ENCODE data around the gene AOPEP.
"Not testable (repeated sequence)": the region's sequence is repeated elsewhere in the genome, so short reads cannot be mapped to it uniquely, and the experiment has no call there.

Gene AOPEP

DNA sequence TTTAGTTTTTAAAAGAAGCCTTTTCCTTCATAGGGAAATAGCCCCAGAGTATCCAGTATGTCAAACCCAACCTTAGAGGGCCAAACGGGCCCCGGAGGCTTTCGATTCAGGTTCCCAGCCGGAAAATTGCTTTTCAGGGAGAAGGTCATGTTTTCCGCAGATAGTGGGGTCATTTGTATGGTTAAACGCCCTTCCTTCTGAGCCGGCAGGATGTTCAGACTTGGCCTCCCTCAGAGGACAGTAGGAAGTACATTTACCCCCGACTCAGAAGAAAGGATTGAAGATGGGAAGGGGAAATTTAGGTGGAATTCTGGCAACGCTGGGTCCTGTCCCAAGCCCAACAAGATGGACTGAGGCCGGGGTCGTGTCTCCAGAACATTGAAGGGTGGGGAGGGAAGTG, 195.2 kb downstream of the AOPEP start:
- no peak for DNase-seq

DNA sequence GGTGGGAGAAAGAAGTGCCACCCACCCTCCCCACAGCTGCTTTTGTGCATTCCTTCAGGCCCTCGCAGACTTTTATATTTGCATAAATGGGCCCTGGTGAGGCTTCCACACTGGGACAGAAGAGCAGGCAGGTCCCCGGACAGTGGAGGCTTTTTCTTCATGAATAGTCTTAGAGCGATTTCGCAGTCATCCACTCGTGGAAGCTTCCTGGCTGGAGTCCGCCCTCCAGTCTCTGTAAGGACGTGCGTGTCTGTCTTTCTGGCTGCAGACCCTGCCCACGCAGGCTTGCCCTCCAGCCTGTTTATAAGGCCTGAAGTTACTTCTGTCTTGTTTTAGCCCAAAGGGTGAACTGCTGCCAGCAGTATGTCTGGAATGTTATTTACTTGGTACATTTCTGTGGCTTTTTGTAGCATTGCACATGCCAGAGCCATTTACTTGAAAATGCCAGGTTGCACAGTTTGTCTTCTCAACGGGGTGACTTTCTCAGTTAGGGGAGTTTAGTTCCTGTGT, 195.7 kb downstream of the AOPEP start:
- peak in 1 of 2 experiments; percentile 43 for DNase-seq

DNA sequence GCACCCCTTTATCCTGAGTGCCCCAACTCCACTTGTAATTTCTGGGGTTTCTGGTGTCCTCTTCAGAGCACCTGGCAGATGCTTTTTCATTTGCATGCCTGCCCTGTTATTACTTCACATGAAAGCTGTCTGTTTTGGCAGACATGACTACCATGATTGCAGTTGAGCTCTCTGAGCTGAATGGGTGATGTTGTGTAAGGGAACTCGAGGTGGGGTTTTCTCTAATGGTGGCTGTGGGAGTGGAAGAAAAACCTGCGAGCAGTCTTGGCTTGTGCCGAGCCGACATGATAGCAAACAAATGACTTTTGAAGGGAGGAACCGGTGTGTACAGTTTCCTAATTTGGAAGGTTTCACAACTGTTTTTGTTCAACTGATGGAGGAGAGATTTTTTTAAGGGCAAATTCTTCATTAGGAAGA, 196.2 kb downstream of the AOPEP start:
- DNase-seq, result peak in 1 of 2 experiments; percentile 43

DNA sequence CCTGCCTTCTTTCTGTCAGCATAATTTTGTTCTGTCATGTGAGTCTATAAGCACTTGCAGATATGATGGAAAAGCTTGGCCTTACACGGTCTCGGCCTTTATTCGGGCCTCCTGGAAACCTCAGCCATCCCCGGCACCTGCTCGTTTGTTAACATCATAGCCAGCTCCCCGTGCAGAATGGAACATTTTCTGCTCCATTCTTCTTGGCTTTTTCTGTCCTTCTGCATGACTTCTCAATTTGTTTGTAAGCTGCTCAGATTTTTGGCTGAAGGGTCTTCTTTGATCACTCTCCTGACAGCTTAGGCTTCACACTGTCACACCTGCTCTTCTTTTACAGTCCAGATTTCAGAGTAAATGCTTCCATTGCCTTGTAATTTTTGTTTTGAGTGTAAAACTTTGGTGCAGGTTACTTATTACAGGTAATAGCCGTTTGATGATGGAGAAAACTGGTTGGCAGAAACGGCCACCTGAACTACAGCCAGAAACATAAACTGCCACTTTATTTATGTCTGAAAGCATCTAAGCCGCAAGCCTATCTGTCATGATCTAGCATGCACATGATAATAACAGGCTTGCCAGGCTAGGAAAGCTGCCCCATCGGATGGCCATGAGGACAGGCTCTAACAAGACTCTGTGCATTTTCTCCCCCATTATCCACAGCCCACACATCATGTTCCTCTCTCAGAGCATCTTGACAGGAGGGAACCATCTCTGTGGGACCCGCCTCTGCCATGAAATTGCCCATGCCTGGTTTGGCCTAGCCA, 197.0 kb downstream of the AOPEP start:
- DNase-seq, result peak in 1 of 2 experiments; percentile 59

DNA sequence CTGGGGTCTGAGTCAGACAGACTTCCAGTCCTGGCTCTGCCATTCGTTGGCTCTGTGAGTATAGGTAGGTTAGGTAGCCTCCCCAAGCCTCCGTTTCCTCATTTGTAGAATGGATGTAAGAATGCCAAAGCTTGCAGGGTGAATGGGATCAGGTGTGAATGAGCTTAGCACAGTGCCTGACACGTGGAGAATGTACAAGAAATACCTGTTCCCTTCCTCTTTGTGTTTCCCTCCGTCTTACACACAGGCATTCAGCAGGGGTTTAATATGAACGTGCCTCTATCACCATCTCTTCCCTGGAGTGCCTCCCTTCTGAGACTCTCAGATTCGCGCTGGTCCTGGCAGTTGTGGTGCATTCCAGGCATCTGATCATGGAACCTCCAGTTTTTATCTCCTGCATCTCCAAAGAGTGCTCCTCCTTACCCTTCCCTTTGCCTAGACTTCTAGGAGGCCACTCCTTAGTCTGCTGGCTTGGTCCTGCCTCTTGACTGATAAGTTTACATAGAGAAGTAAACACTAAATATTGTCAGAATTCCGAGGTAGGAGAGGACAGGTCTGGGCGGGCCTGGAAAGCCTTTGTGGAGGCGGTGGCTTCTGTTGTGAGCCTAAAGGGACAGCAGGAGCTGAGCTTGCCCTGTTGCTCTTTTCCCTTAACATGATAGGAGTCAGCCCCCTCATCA, 199.4 kb downstream of the AOPEP start:
- DNase-seq, result no peak

DNA sequence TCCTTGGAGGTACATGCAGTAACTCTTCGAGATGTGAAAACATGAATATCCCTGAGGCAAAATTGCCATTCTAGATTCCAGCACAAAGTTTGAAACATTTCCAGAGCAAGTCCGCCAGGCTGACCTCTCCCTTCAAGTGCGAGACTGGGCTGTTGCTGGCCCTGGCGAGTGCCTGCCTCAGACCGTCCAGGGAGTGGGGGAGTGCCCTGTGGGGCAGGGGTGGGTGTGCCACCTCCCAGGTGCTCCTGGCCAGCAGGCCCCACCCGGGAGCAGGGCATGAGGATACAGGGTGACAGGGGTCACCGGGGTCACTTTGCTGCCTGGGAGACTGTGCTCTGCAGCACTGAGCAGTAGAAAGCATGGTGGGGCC, 199.9 kb downstream of the AOPEP start:
- DNase-seq, result no peak

DNA sequence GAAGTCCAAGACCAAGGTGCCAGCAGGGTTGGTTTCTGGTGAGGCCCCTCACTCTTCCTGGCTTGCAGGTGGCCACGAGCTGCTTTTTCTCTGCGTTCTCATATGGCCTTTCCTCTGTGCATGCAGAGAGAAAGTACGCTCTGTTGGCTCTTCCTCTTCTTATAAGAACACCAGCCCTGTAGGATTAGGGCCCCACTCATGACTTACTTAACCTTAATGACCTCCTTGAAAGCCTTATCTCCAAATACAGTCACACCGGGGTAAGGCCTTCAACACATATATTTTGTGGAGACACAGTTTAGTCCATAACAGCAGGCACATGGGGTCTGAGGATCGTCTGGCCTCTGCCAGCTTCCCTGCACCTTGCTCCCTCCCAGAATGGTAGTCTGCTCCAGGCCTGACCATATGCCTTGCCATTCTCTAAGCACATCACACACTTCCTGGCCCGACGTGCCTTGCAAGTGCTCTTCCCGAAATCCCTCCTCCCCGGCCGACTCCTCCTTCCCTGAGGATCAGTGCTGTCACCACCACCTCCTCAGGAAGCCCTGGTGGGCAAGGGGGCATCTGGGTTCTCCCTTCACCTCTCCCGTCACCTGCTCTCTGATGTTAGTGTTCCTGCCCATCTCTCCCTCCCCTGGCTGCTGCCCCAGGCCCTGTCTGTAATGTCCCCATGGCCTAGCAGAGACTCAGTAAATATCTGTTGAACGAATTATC, 200.7 kb downstream of the AOPEP start:
- no peak for DNase-seq

DNA sequence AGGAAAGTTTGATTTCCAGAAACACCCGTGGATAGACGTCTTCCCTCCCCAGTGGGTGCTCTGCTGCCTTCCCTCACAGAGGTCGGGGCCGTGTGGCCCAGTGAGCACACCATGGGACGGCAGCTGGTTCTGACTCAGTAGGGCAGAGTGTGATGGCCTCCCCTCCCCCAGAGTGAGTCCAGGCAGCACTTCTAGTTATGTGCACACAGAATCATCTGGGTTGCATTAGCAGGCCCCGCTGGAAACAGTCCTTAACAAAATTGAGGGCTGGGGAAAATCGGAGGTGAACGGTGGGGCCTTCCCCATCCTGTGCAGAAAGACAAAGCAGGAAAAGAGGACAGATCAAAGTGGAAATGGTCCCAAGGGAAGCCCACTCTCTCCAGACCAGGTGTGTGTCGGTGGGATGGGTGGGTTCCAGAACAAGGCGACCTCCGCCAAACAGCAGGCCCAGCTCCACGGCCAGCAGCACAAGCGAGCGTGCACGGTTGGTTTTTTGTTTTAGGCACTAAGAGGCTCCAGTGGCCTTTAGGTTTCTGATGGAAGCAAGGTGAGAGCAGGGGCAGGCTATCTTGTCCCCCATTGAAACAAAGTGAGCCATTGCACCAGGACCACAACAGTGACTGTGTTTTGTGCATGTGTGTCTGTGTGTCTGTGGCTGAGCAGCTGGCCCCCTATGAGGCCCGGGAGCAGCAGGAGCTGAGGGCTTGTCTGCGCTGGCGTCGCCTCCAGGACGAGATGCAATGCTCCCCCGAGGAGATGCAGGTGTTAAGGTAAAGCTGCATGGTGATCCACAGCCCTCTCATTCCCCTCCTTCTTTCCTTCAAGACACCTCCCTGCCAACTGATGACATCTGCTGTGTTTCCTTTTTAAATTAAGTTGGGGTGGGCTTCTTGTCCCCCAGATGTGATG, 201.5 kb downstream of the AOPEP start:
- no peak for DNase-seq

DNA sequence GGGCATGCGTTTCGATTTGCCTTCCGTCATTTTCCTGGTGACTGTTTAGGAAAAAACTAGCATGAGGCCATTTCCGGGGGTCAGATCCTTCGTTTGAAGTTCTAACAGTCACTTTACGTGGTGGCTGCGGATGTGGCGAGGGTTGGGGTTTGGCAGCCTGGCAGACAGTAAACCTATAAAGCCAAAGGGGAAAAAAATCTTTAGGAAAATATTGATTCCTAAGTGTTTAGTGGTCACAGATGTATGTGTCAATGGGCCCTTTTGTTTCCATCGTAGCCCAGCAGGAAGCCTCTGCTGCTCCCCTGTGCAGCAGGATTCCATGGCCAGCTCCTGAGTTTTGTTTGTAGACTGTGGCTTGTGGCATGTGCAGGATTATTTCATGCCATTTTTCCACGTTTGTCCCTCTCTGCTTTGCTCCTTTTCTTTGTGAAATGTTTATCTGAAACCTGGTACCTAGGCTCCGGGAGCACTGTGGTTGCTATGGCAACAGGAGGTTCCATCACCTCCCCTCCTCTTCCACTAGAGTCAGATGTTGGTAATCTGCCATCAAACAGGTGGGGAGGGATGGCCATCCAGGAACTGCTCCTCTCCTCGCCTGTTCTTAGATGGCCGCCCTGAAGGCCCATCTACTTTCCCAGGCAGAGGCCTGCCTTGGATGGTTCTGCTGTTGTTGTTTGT, 202.3 kb downstream of the AOPEP start:
- peak; percentile 33 to 48 for DNase-seq

DNA sequence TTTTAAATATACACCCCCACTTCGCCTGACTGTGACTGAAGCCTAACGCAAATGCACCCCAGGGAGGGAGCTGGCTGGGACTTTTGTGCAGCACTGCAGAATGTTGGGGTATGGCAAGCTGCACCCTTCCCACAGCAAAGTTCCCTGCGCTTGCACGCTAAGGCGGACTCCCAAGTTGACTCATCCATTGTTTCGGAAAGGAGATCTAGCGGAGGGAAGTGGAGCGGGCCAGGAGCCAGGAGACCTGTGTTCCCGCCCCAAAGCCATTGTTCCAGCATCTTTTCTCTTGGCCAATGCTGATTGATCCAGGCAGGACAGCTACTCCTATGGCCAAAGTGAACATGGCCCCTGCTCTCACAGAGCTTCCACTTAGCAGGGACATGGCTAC, 202.9 kb downstream of the AOPEP start:
- DNase-seq, result no peak

DNA sequence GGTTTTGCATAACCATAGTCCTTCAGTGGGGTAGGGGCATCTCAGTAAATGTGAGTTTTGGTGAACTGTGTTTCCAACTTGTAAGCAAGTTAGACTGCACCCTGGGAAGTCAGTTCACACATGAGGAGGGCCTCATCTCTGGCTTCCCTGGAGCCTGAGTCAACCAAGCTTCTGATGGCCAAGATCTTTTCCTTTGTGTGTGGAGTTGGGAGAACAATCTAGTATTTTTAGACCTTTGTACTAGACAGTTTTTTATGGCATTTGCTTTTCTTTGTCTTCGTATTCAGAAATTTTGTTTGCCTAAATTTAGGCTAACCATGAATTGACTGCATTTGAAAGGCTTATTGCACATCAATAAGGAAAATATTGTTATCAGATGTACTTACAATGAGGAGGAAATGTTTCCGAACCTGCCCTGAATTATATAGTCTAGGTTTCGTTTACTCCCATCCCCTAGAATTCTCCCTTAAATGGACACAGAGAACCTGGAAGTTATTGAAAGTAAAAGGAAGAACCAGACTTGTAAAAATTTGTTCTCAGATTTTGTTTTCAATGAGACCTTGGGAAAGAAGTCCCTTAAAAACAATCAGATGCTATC, 204.6 kb downstream of the AOPEP start:
- no peak for DNase-seq

DNA sequence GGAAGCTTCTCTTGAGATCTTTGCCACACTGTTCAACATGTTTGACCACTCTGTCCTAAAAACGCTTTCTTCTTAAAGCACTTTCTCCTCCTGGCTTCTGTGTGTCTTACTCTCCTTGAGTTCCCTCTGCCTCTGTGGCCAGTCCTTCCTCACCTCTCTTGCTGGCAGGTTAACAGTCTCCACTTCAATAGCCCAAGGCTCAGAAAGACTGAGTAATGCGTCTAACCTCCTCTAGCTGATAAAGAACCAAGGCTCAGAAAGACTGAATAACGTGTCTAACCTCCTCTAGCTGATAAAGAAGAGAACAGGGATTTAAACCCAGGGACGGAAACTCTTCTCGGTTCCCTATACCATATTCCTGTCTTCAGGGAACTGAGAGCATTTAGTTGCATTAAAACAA, 205.2 kb downstream of the AOPEP start:
- no peak for DNase-seq

DNA sequence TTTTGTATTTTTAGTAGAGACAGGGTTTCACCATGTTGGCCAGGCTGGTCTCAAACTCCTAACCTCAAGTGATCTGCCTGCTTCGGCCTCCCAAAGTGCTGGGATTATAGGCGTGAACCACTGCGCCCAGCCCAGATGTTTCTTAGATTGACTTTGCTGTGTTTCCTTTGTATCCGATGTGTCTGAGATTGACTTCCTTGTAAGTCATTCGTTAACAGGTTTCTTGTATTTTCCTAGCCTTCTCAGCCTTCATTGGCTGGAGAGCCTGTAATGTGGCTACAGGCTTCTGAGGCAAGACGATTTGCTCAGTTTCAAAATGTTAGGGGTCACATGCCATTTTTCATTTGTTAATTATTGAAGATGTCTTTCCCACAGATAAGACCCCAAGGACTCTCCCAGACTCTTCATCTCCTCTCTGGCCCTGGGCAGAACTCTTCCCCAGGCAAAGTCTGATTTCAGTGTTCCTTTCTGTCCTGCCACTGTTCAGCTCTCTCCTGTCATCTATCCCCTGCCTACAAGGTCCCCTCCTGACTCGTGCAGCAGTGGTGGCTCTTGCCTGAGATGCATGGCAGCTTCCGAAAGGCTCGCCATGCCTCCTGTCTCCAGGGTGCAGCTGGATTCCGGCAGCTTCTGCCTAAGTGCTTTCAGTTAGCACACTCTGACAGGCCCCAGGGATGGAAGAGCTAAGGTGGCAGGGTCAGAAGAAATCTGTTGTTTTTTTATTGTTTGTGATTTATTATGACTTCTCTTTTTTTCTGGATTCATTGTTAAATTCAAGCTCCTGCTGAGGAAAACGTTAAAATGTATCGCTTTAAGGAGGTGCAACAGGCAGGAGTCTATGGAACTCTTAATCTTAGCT, 206.4 kb downstream of the AOPEP start:
- no peak for DNase-seq

DNA sequence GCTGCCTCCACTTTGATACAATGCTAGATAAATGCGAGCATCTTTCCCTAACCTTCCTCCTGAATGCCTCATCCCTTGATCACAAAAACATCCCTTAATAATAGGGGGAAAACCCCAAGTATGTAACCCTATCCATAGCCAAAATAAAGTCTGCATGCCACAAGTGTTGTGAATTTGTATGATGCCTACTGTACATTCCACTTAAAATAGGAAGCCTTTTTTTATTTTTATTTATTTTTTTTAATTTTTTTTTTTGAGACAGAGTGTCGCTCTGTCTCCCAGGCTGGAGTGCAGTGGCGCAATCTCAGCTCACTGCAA, 207.0 kb downstream of the AOPEP start:
- DNase-seq, result no peak

DNA sequence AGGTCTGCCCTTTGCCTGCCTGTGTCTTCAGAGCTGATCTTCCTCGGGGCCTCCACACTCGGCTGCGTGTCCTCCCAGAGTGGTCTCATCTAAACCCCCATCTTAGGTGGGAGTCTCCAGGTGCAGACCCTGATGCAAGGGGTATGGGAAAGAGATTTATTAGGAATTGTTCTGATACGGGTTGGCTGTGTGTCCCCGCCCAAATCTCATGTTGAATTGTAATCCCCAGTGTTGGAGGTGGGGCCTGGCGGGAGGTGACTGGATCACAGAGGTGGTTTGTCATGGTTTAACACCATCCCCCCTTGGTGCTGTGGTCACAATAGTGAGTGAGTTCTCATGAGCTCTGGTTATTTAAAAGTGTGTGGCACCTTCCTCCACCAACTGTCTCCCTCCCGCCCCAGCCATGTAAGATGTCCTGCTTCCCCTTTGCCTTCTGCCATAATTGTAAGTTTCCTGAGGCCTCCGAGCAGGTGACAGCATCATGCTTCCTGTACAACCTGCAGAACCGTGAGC, 208.4 kb downstream of the AOPEP start:
- DNase-seq, result no peak

DNA sequence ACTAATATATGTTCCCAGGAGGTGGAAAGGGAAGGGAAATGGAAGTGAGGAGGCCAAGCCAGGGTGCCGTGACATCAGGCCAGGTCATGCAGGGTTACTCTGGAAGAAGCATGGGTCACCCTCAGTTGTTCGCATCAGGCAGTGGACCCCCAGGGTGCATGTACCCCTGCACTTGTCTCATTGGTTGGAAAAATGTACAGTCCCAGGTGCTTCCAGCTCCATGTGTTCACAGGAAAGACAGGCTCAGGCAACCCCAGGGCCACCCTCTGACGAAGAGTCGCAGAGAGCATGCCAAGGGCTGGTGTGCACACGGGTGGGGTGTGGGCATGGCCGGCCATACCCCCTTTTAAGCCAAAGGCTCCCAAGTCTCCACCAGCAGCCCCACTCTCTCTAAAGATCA, 208.9 kb downstream of the AOPEP start:
- DNase-seq, result no peak

DNA sequence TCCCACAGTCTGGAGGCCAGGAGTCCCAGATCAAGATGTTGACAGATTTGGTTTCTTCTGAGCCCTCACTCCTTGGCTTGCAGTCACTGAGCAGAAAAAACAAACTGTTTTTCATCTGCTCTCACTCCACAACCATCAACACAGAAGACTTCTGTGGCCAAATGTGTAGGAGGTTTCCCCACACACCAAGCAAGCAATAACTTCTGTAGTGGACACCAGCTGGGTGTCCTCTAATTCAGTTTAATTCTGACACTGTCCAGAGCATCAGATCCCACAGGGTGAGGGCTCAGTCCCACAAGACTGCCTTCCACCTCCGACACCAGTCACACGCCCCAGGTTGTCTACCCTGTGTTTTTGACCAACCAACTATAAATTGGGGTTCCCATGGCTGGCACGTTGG, 209.9 kb downstream of the AOPEP start:
- DNase-seq, result no peak

DNA sequence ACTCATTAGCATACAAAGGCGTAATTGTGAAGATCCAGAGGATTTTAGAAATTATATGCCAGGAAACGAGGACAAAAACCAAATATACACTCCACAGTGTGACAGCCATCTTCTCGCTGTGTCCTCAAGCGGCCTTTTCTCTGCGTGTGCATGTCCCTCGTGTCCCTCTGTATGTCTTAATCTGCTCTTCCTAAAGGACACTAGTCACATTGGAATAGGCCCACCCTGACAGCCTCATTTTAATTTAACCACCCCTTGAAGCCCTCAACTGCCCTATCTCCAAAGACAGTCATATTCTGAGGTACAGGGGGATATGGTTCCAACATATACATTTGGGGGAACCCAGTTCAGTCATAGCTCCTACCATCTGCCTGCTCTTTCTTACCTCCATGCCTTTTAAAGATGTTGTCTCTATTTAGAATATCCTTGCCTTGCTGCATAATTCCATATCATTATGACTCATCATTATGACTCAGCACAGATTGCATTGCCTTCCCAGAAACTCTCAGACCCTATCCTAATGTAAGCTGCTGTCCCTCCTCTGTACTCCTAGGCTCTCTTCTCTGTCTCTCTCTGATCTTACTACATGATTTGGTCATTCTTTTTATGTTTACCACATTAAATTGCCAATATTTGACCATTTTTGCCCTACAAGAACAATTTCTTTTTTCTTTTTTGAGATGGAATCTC, 210.9 kb downstream of the AOPEP start:
- no peak for DNase-seq

DNA sequence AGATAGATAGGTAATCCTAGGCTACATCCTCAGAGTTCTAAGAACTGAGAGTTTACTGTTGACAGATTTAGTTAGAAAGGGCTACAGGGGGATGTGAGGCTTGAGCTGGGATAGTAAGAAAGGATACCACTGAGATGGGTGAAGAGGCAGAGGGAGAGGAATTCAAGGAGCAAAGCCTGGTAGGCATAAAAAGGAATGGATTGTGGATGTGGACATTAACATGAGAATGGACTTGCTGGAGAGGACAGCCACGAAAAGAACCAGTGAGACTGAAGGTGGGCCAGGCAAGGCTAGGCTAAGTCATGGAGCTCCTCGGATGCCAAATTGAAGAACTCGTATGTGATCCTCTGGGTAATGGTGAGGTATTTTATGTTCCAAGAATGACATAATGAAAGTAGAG, 211.9 kb downstream of the AOPEP start:
- DNase-seq, result no peak

DNA sequence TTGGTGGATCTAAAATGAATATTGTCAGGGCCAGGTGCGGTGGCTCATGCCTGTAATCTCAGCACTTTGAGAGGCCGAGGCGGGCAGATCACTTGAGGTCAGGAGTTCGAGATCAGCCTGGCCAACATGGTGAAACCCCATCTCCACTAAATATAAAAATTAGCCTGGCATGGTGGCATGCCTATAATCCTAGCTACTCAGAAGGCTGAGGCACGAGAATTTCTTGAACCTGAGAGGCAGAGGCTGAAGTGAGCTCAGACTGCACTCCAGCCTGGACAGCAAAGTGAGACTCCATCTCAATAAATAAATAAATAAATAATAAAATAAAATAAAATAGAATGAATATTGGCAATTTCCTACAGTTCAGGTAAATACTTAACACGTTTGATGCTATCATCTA, 213.8 kb downstream of the AOPEP start:
- DNase-seq, result not testable (repeated sequence)

Measured in cerebellar nuclear complex (tissue), 1 donor.